OCI-LY3 (cell line): ENCODE measurements around the gene GRID2.

Experiments used
- H2AFZ ChIP-seq: fragments of 200-600, 300-600 bp; shearing (Covaris generic); 2 replicates; pipeline ENCODE4 v1.6.0; 2014; ENCODE audit warnings: antibody characterized with exemption, low read depth, low read length
- H3K27ac ChIP-seq: fragments of 200-600, 300-600 bp; sonication (generic); 2 replicates; pipeline ENCODE4 v1.5.1; 2014; ENCODE audit warnings: mild to moderate bottlenecking, low read length, moderate library complexity, mixed read lengths
- H3K27me3 ChIP-seq: fragments of 200-600, 300-600 bp; sonication (generic); 2 replicates; pipeline ENCODE4 v1.6.1; 2014; ENCODE audit warnings: low read depth, low read length, mixed read lengths
- H3K36me3 ChIP-seq: fragments of 200-600, 300-600 bp; sonication (generic); replicated peaks from 2 replicates; pipeline ENCODE3; 2014; ENCODE audit warnings: low read depth, low read length, mixed read lengths
- H3K4me1 ChIP-seq: fragments of 300-600, 200-600 bp; sonication (generic); 2 replicates; pipeline ENCODE4 v1.6.1; 2014; ENCODE audit warnings: low read length, mixed read lengths
- H3K4me2 ChIP-seq: fragments of 200-600, 300-600 bp; sonication (generic); 2 replicates; pipeline ENCODE4 v1.6.1; 2014; ENCODE audit warnings: low read length, mixed read lengths
- H3K4me3 ChIP-seq: fragments of 300-600, 200-600 bp; sonication (generic); 2 replicates; pipeline ENCODE4 v1.5.1; 2014; ENCODE audit warnings: antibody characterized with exemption, mild to moderate bottlenecking, low read length, moderate library complexity
- H3K79me2 ChIP-seq: fragments of 300-600, 200-600 bp; shearing (Covaris generic); 2 replicates; pipeline ENCODE4 v1.6.1; 2014; ENCODE audit warnings: mild to moderate bottlenecking, low read length, mixed read lengths
- H3K9ac ChIP-seq: fragments of 300-600, 200-600 bp; shearing (Covaris generic); 2 replicates; pipeline ENCODE4 v1.6.0; 2014; ENCODE audit warnings: mild to moderate bottlenecking, low read length, moderate library complexity
- H3K9me3 ChIP-seq: fragments of 200-600, 300-600 bp; shearing (Covaris generic); 2 replicates; pipeline ENCODE4 v1.6.1; 2014; ENCODE audit warnings: low read length, mixed read lengths; ENCODE audit not compliant: insufficient read depth
- H4K20me1 ChIP-seq: fragments of 200-600, 300-600 bp; sonication (generic); 2 replicates; pipeline ENCODE4 v1.6.1; 2016; ENCODE audit warnings: low read length, mixed read lengths; ENCODE audit not compliant: insufficient read depth
- EZH2phosphoT487 ChIP-seq: fragments of 200-600 bp; shearing (Covaris generic); IDR thresholded peaks from 2 replicates; pipeline ENCODE4 v1.6.1; 2018; ENCODE audit warnings: antibody characterized with exemption, mixed run types, low read depth
- TF ChIP-seq, protein P1 (sequence below): fragments of 200-600, 300-600 bp; sonication (generic); IDR thresholded peaks from 2 replicates; pipeline ENCODE4 v1.5.1; 2014; ENCODE audit warnings: antibody characterized with exemption, low read length, low read depth

GRID2 gene

GRCh38 chr4:93813092-93813491 lies 1509.3 kb downstream of the GRID2 start:
- H3K27ac ChIP-seq: no peak overlapping the region

GRCh38 chr4:93814141-93814540 lies 1510.4 kb downstream of the GRID2 start:
- Histone ChIP-seq H3K9ac (no peak overlapping the region), H3K27ac (no peak overlapping the region), H3K4me3 (no peak overlapping the region), H3K27me3 (no peaks in the 10 kb centered on the region), H3K4me2 (no peak overlapping the region), H3K79me2 (no peaks in the 10 kb centered on the region), H2AFZ (no peak overlapping the region), H3K9me3 (no peaks in the 10 kb centered on the region), H3K36me3 (no peaks in the 10 kb centered on the region), H4K20me1 (no peaks in the 10 kb centered on the region), H3K4me1 (peaks cover 8% of the 10 kb centered on the region; the same call in 1 of the 2 replicates)
- TF ChIP-seq, protein P1, sequence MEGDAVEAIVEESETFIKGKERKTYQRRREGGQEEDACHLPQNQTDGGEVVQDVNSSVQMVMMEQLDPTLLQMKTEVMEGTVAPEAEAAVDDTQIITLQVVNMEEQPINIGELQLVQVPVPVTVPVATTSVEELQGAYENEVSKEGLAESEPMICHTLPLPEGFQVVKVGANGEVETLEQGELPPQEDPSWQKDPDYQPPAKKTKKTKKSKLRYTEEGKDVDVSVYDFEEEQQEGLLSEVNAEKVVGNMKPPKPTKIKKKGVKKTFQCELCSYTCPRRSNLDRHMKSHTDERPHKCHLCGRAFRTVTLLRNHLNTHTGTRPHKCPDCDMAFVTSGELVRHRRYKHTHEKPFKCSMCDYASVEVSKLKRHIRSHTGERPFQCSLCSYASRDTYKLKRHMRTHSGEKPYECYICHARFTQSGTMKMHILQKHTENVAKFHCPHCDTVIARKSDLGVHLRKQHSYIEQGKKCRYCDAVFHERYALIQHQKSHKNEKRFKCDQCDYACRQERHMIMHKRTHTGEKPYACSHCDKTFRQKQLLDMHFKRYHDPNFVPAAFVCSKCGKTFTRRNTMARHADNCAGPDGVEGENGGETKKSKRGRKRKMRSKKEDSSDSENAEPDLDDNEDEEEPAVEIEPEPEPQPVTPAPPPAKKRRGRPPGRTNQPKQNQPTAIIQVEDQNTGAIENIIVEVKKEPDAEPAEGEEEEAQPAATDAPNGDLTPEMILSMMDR: no peak
- TF ChIP-seq EZH2phosphoT487: no peak

More at GRCh38 chr4:93813092-93813491, 1509.3 kb downstream of the GRID2 start:
- Histone ChIP-seq H3K79me2 (no peaks in the 10 kb centered on the region), H3K9me3 (no peaks in the 10 kb centered on the region), H2AFZ (no peak overlapping the region), H3K27me3 (no peaks in the 10 kb centered on the region), H3K4me2 (no peak overlapping the region), H4K20me1 (no peaks in the 10 kb centered on the region), H3K36me3 (no peaks in the 10 kb centered on the region), H3K4me1 (peaks cover 8% of the 10 kb centered on the region; the same call in 1 of the 2 replicates), H3K4me3 (no peak overlapping the region), H3K9ac (no peak overlapping the region)
- TF ChIP-seq, protein P1: no peak
- no peak for TF ChIP-seq EZH2phosphoT487

DNA sequence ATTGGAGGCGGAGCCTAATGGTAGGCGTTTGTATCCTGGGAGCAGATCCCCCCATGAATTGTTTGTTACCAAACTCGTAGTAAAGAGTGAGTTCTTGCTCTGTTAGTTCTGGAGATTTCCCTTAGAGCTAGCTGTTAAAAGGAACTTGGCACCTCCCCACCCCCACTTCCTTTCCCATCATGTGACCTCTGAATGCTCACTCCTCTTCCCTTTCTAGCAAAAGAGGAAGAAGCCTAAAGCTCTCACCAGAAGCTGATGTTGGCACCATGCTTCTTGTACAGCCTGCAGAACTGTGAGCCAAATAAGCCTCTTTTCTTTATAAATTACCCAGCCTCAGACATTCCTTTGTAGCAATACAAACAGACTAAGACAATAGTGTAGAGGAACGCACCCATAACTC lies 1511.0 kb downstream of the GRID2 start:
- H3K4me2 ChIP-seq: no peak overlapping the region

More for the DNA sequence above, 1511.0 kb downstream of the GRID2 start:
- no peaks in the 10 kb centered on the region for H3K36me3 ChIP-seq
- H3K27ac ChIP-seq: no peak overlapping the region
- H3K4me1 ChIP-seq: peaks cover 8% of the 10 kb centered on the region; the same call in 1 of the 2 replicates
- H3K27me3 ChIP-seq: no peaks in the 10 kb centered on the region
- no peak overlapping the region for H3K9ac ChIP-seq
- no peaks in the 10 kb centered on the region for H3K9me3 ChIP-seq
- peak overlapping the region; percentile 57; the same call in 1 of the 2 replicates for H2AFZ ChIP-seq
- H3K4me3 ChIP-seq: no peak overlapping the region
- TF ChIP-seq, protein P1: no peak
- no peak for TF ChIP-seq EZH2phosphoT487
- H3K79me2 ChIP-seq: no peaks in the 10 kb centered on the region
- no peaks in the 10 kb centered on the region for H4K20me1 ChIP-seq
